ENCODE data around the gene SYNJ2. TPM values are rescaled to one million over a fixed set of nuclear protein-coding genes. Genes with fewer than 3 reads are reported as not detected.

SYNJ2 gene
- total RNA-seq, 2 donors from 2014 or later, result 24.7 to 37.3 TPM

GRCh38 chr6:158041370-158041769 lies 59.7 kb downstream of the SYNJ2 start:
- no peaks in the 10 kb centered on the region for H3K9me3 Mint-ChIP-seq
- H3K27me3 Mint-ChIP-seq, result no peaks in the 10 kb centered on the region
- H3K27ac Mint-ChIP-seq, result peak overlapping the region; percentile 72 to 86
- ATAC-seq (no peak), DNase-seq (ENCODE audit: low spot score) (no peak)
- H3K4me1 Mint-ChIP-seq (ENCODE audit: low read depth in 2 of 2), result peaks cover 45 to 48% of the 10 kb centered on the region in 2 donors
- H3K36me3 Mint-ChIP-seq, result peaks cover 9% of the 10 kb centered on the region
- H3K4me3 Mint-ChIP-seq, result peak overlapping the region; percentile 86

- Mint-ChIP-seq H3K4me3 (no peak overlapping the region), H3K9me3 (no peaks in the 10 kb centered on the region), H3K27me3 (no peaks in the 10 kb centered on the region), H3K4me1 (ENCODE audit: low read depth in 2 of 2) (peaks cover 48 to 51% of the 10 kb centered on the region in 2 donors), H3K27ac (peak overlapping the region; percentile 72 to 86), H3K36me3 (peaks cover 7% of the 10 kb centered on the region)
- ATAC-seq, result no peak
- no peak for DNase-seq (ENCODE audit: low spot score)
These were observed 60.1 kb downstream of the SYNJ2 start for GRCh38 chr6:158041788-158042187.

- peaks cover 7% of the 10 kb centered on the region for H3K36me3 Mint-ChIP-seq
- no peak overlapping the region for H3K27ac Mint-ChIP-seq
- no peaks in the 10 kb centered on the region for H3K27me3 Mint-ChIP-seq
- H3K4me3 Mint-ChIP-seq, result no peak overlapping the region
- ATAC-seq (no peak), DNase-seq (ENCODE audit: low spot score) (no peak)
- H3K9me3 Mint-ChIP-seq, result no peaks in the 10 kb centered on the region
- H3K4me1 Mint-ChIP-seq (ENCODE audit: low read depth in 2 of 2), result peaks cover 54% of the 10 kb centered on the region in 2 donors
These were observed 60.7 kb downstream of the SYNJ2 start for GRCh38 chr6:158042245-158042798.

GRCh38 chr6:158043008-158043407 lies 61.3 kb downstream of the SYNJ2 start:
- peaks cover 7% of the 10 kb centered on the region for H3K36me3 Mint-ChIP-seq
- no peak for ATAC-seq
- no peak for DNase-seq (ENCODE audit: low spot score)
- no peaks in the 10 kb centered on the region for H3K27me3 Mint-ChIP-seq
- H3K27ac Mint-ChIP-seq, result no peak overlapping the region
- no peaks in the 10 kb centered on the region for H3K9me3 Mint-ChIP-seq
- no peak overlapping the region for H3K4me3 Mint-ChIP-seq
- H3K4me1 Mint-ChIP-seq (ENCODE audit: low read depth in 2 of 2), result peaks cover 58 to 60% of the 10 kb centered on the region in 2 donors

GRCh38 chr6:158043586-158044524 lies 62.2 kb downstream of the SYNJ2 start:
- no peaks in the 10 kb centered on the region for H3K27me3 Mint-ChIP-seq
- peaks cover 61 to 62% of the 10 kb centered on the region in 2 donors for H3K4me1 Mint-ChIP-seq (ENCODE audit: low read depth in 2 of 2)
- DNase-seq (ENCODE audit: low spot score) (no peak), ATAC-seq (no peak)
- no peak overlapping the region for H3K4me3 Mint-ChIP-seq
- no peaks in the 10 kb centered on the region for H3K9me3 Mint-ChIP-seq
- peaks cover 7% of the 10 kb centered on the region for H3K36me3 Mint-ChIP-seq
- peak overlapping the region in 1 of 2 donors; percentile 60 for H3K27ac Mint-ChIP-seq

- ATAC-seq (no peak), DNase-seq (ENCODE audit: low spot score) (no peak)
- peaks cover 58 to 60% of the 10 kb centered on the region in 2 donors for H3K4me1 Mint-ChIP-seq (ENCODE audit: low read depth in 2 of 2)
- H3K9me3 Mint-ChIP-seq, result no peaks in the 10 kb centered on the region
- no peaks in the 10 kb centered on the region for H3K27me3 Mint-ChIP-seq
- H3K27ac Mint-ChIP-seq, result peak overlapping the region in 1 of 2 donors; percentile 60
- H3K4me3 Mint-ChIP-seq, result no peak overlapping the region
- H3K36me3 Mint-ChIP-seq, result peaks cover 7% of the 10 kb centered on the region
These were observed 62.8 kb downstream of the SYNJ2 start for GRCh38 chr6:158044525-158044888.

- ATAC-seq (peak; percentile 43 to 55), DNase-seq (ENCODE audit: low spot score) (no peak)
- peaks cover 7% of the 10 kb centered on the region for H3K36me3 Mint-ChIP-seq
- H3K27me3 Mint-ChIP-seq, result no peaks in the 10 kb centered on the region
- peaks cover 38 to 41% of the 10 kb centered on the region in 2 donors for H3K4me1 Mint-ChIP-seq (ENCODE audit: low read depth in 2 of 2)
- peak overlapping the region; percentile 79 for H3K4me3 Mint-ChIP-seq
- H3K27ac Mint-ChIP-seq, result peak overlapping the region; percentile 88 to 93
- no peaks in the 10 kb centered on the region for H3K9me3 Mint-ChIP-seq
These were observed 64.8 kb downstream of the SYNJ2 start for GRCh38 chr6:158046201-158047126.

- peaks cover 34 to 39% of the 10 kb centered on the region in 2 donors for H3K4me1 Mint-ChIP-seq (ENCODE audit: low read depth in 2 of 2)
- no peaks in the 10 kb centered on the region for H3K27me3 Mint-ChIP-seq
- no peaks in the 10 kb centered on the region for H3K9me3 Mint-ChIP-seq
- peaks cover 7% of the 10 kb centered on the region for H3K36me3 Mint-ChIP-seq
- peak; percentile 73 for DNase-seq (ENCODE audit: low spot score)
- peak; percentile 75 to 84 for ATAC-seq
- peak overlapping the region; percentile 88 to 93 for H3K27ac Mint-ChIP-seq
- H3K4me3 Mint-ChIP-seq, result peak overlapping the region; percentile 79
These were observed 65.5 kb downstream of the SYNJ2 start for GRCh38 chr6:158047127-158047518.

GRCh38 chr6:158047563-158048323 lies 66.1 kb downstream of the SYNJ2 start:
- Mint-ChIP-seq H3K27ac (peak overlapping the region; percentile 88 to 93), H3K4me3 (peak overlapping the region; percentile 79), H3K4me1 (ENCODE audit: low read depth in 2 of 2) (peaks cover 29 to 39% of the 10 kb centered on the region in 2 donors), H3K36me3 (peaks cover 7% of the 10 kb centered on the region), H3K9me3 (no peaks in the 10 kb centered on the region), H3K27me3 (no peaks in the 10 kb centered on the region)
- DNase-seq (ENCODE audit: low spot score) (no peak), ATAC-seq (no peak)

- Mint-ChIP-seq H3K36me3 (peaks cover 11% of the 10 kb centered on the region), H3K27me3 (no peaks in the 10 kb centered on the region), H3K9me3 (peaks cover 3% of the 10 kb centered on the region), H3K4me1 (ENCODE audit: low read depth in 2 of 2) (peaks cover 29 to 39% of the 10 kb centered on the region in 2 donors), H3K4me3 (no peak overlapping the region), H3K27ac (peak overlapping the region in 1 of 2 donors; percentile 88)
- DNase-seq (ENCODE audit: low spot score) (no peak), ATAC-seq (no peak)
These were observed 66.9 kb downstream of the SYNJ2 start for GRCh38 chr6:158048589-158048988.

- H3K27me3 Mint-ChIP-seq, result no peaks in the 10 kb centered on the region
- H3K4me3 Mint-ChIP-seq, result no peak overlapping the region
- peaks cover 3% of the 10 kb centered on the region for H3K9me3 Mint-ChIP-seq
- ATAC-seq (no peak), DNase-seq (ENCODE audit: low spot score) (peak; percentile 39)
- H3K36me3 Mint-ChIP-seq, result peaks cover 16% of the 10 kb centered on the region
- H3K27ac Mint-ChIP-seq, result no peak overlapping the region
- H3K4me1 Mint-ChIP-seq (ENCODE audit: low read depth in 2 of 2), result peaks cover 29 to 38% of the 10 kb centered on the region in 2 donors
These were observed 67.7 kb downstream of the SYNJ2 start for GRCh38 chr6:158049055-158050028.

GRCh38 chr6:158050107-158050735 lies 68.6 kb downstream of the SYNJ2 start:
- peaks cover 3% of the 10 kb centered on the region for H3K9me3 Mint-ChIP-seq
- peaks cover 29 to 38% of the 10 kb centered on the region in 2 donors for H3K4me1 Mint-ChIP-seq (ENCODE audit: low read depth in 2 of 2)
- no peaks in the 10 kb centered on the region for H3K27me3 Mint-ChIP-seq
- H3K4me3 Mint-ChIP-seq, result no peak overlapping the region
- peaks cover 16% of the 10 kb centered on the region for H3K36me3 Mint-ChIP-seq
- DNase-seq (ENCODE audit: low spot score) (no peak), ATAC-seq (no peak)
- H3K27ac Mint-ChIP-seq, result no peak overlapping the region

All from natural killer cell treated with Interleukin-12 subunit alpha and Interleukin-12 subunit beta and Interleukin-15 and Interleukin-18, amount 100 ng/mL, for 72 hours (primary cell).